Amniotic epithelial cell (primary cell): Measurements from ENCODE around the gene SLC6A15.

Source experiments
- DNase-seq: peaks from one replicate; pipeline ENCODE4 v3.0.0-alpha.2; 2010; ENCODE audit warnings: low read depth

SLC6A15 gene

GRCh38 chr12:84912198-84913128 is at the start of gene SLC6A15:
TSS of gene SLC6A15 (minus strand) at chr12:84912799. CDS start at chr12:84892120, 20,679 bp downstream.
- peak; percentile 84 for DNase-seq

- DNase-seq: no peak
Measured at GRCh38 chr12:84960918-84961317, 48.3 kb upstream of the SLC6A15 start.

GRCh38 chr12:84955298-84955697 is 42.7 kb upstream of the SLC6A15 start:
- no peak for DNase-seq

GRCh38 chr12:84954415-84954814 is 41.8 kb upstream of the SLC6A15 start:
- DNase-seq: no peak

- DNase-seq: peak; percentile 15
Measured at GRCh38 chr12:84950971-84951546, 38.5 kb upstream of the SLC6A15 start.

- DNase-seq: no peak
Measured at GRCh38 chr12:84946753-84947152, 34.2 kb upstream of the SLC6A15 start.

GRCh38 chr12:84937415-84937814 is 24.8 kb upstream of the SLC6A15 start:
- no peak for DNase-seq

GRCh38 chr12:84929501-84929900 is 16.9 kb upstream of the SLC6A15 start:
- no peak for DNase-seq

GRCh38 chr12:84924981-84925380 is 12.4 kb upstream of the SLC6A15 start:
- DNase-seq: peak; percentile 73

- DNase-seq: peak; percentile 70
Measured at GRCh38 chr12:84922693-84923092, 10.1 kb upstream of the SLC6A15 start.

GRCh38 chr12:84920331-84920730 is 7.7 kb upstream of the SLC6A15 start:
- peak; percentile 69 for DNase-seq

GRCh38 chr12:84919271-84919670 is 6.7 kb upstream of the SLC6A15 start:
- peak; percentile 14 for DNase-seq

GRCh38 chr12:84913129-84913515 is 523 bp upstream of the SLC6A15 start:
- DNase-seq: peak; percentile 43

- peak; percentile 88 for DNase-seq
Measured at GRCh38 chr12:84911271-84912197, 1.1 kb downstream of the SLC6A15 start.

GRCh38 chr12:84910549-84911241 is 1.9 kb downstream of the SLC6A15 start:
- DNase-seq: peak; percentile 71

- no peak for DNase-seq
Measured at GRCh38 chr12:84904051-84904450, 8.5 kb downstream of the SLC6A15 start.

- DNase-seq: peak; percentile 78
Measured at GRCh38 chr12:84891106-84891838, 21.3 kb downstream of the SLC6A15 start.

- DNase-seq: no peak
Measured at GRCh38 chr12:84889818-84890217, 22.8 kb downstream of the SLC6A15 start.

- no peak for DNase-seq
Measured at GRCh38 chr12:84888861-84889260, 23.7 kb downstream of the SLC6A15 start.

- no peak for DNase-seq
Measured at GRCh38 chr12:84877340-84877739, 35.3 kb downstream of the SLC6A15 start.

- peak; percentile 13 for DNase-seq
Measured at GRCh38 chr12:84875241-84875640, 37.4 kb downstream of the SLC6A15 start.
